PC-3 (cell line): Measurements from ENCODE around the gene NTHL1. TPM values are rescaled to one million over a fixed set of nuclear protein-coding genes. Genes with fewer than 3 reads are reported as not detected.
A peak's percentile ranks its signal among the peaks of the same experiment; 100 is the strongest.

ENCODE experiments used
- ATAC-seq: fragments of 200-7000 bp; cut with Tn5 transposase; 2 replicates; pipeline ENCODE4 v1.9.1; 2020; ENCODE audit warnings: mild to moderate bottlenecking, moderate library complexity
- BruUV-seq: library from RNA; stranded (reverse); fragments of 400-500 nt; replicated peaks from 2 replicates; lab custom pipeline; 2021; lab: Mats Ljungman, UMichigan
- CTCF ChIA-PET: fragments of 300-600 bp; sonication (Branson Sonifier 250); formaldehyde crosslinking; loops from one replicate; lab custom pipeline; 2022; ENCODE audit warnings: antibody characterized with exemption; lab: Charles Lee
- POLR2A ChIA-PET: fragments of 300-600 bp; sonication (Branson Sonifier 250); formaldehyde crosslinking; loops from one replicate; lab custom pipeline; 2022; ENCODE audit warnings: antibody characterized with exemption; ENCODE audit not compliant: unreplicated experiment; lab: Charles Lee
- DNase-seq: peaks from one replicate; pipeline ENCODE4 v3.0.0-alpha.2; 2015
- H2AFZ ChIP-seq: fragments of 300-600 bp; sonication (generic); 2 replicates; pipeline ENCODE4 v1.6.0; 2016; ENCODE audit warnings: antibody characterized with exemption, low read length
- H3F3A ChIP-seq: fragments of 300-600 bp; sonication (generic); one replicate; pipeline ENCODE4 v1.6.0; 2017; ENCODE audit warnings: antibody characterized with exemption, low read length, control low read depth, mild to moderate bottlenecking; ENCODE audit not compliant: unreplicated experiment
- H3K27ac ChIP-seq: fragments of 300-600 bp; sonication (generic); 2 replicates; pipeline ENCODE4 v1.5.1; 2016; ENCODE audit warnings: mild to moderate bottlenecking, low read length
- H3K27me3 ChIP-seq: fragments of 300-600 bp; sonication (generic); 2 replicates; pipeline ENCODE4 v1.6.1; 2016; ENCODE audit warnings: low read length, mixed read lengths
- H3K36me3 ChIP-seq: fragments of 300-600 bp; sonication (generic); 2 replicates; pipeline ENCODE4 v1.6.1; 2016; ENCODE audit warnings: low read depth, mixed run types, low read length, mixed read lengths
- H3K4me1 ChIP-seq: fragments of 300-600 bp; sonication (generic); 2 replicates; pipeline ENCODE4 v1.5.1; 2016; ENCODE audit warnings: low read length; ENCODE audit not compliant: insufficient read depth
- H3K4me2 ChIP-seq: fragments of 300-600 bp; sonication (generic); 2 replicates; pipeline ENCODE4 v1.6.0; 2016; ENCODE audit warnings: low read length
- H3K4me3 ChIP-seq: fragments of 300-600 bp; sonication (generic); 2 replicates; pipeline ENCODE4 v1.5.1; 2016; ENCODE audit warnings: mild to moderate bottlenecking, low read length, mixed read lengths
- H3K79me2 ChIP-seq: fragments of 300-600 bp; sonication (generic); 2 replicates; pipeline ENCODE4 v1.6.1; 2017; ENCODE audit warnings: low read length, mixed read lengths
- H3K9ac ChIP-seq: fragments of 300-600 bp; sonication (generic); 2 replicates; pipeline ENCODE4 v1.6.0; 2016; ENCODE audit warnings: mild to moderate bottlenecking, low read length
- H3K9me2 ChIP-seq: fragments of 300-600 bp; sonication (generic); replicated peaks from 2 replicates; pipeline ENCODE4 v1.6.1; 2016; ENCODE audit warnings: mixed run types, low read length, mixed read lengths
- H3K9me3 ChIP-seq: fragments of 300-600 bp; sonication (generic); 2 replicates; pipeline ENCODE4 v1.6.1; 2016; ENCODE audit warnings: low read length, mixed read lengths
- H4K20me1 ChIP-seq: fragments of 300-600 bp; sonication (generic); 2 replicates; pipeline ENCODE4 v1.6.1; 2016; ENCODE audit warnings: low read length, mixed read lengths
- CTCF ChIP-seq: fragments of 300-600 bp; sonication (generic); conservative IDR thresholded peaks from 2 replicates; pipeline ENCODE4 v1.5.1; 2017; ENCODE audit warnings: antibody characterized with exemption, low read depth, mild to moderate bottlenecking, low read length
- EZH2phosphoT487 ChIP-seq: fragments of 300-600 bp; sonication (generic); IDR thresholded peaks from 2 replicates; pipeline ENCODE4 v1.6.1; 2018; ENCODE audit warnings: mild to moderate bottlenecking, antibody characterized with exemption, low read length, borderline replicate concordance
- intact Hi-C: fragments of 100-400 bp; cut with micrococcal nuclease; formaldehyde crosslinking; loops from 2 replicates; pipeline ENCODE4 v1.9.0; 2023
- total RNA-seq: library from RNA; depleted of rRNA; stranded (reverse); fragments of >200 nt; gene quantifications from 2 replicates; pipeline ENCODE4 v1.2.3, GENCODE V29; 2014

Gene NTHL1
- total RNA-seq, 1 experiment from 2014 or later, result 90.1 TPM

- no peak for TF ChIP-seq CTCF
- Histone ChIP-seq H3K9me2 (no peaks in the 10 kb centered on the region), H3K27ac (peak overlapping the region; percentile 100), H3K4me2 (peak overlapping the region; percentile 52), H2AFZ (no peak overlapping the region), H3K36me3 (no peaks in the 10 kb centered on the region; the same call in 1 of the 2 replicates), H3K27me3 (no peaks in the 10 kb centered on the region), H3F3A (no peaks in the 10 kb centered on the region), H3K79me2 (peaks cover 21% of the 10 kb centered on the region), H3K9ac (peak overlapping the region; percentile 89), H3K9me3 (no peaks in the 10 kb centered on the region), H3K4me3 (no peak overlapping the region), H4K20me1 (no peaks in the 10 kb centered on the region), H3K4me1 (peaks cover 71% of the 10 kb centered on the region)
- ChIA-PET CTCF (interaction anchor here (1.0 kb wide), 1 partner anchor 17 kb away, joined by 20 read pairs; no protein-coding TSS in a partner anchor), POLR2A (no interaction called here)
- ATAC-seq, result peak; percentile 4
- BruUV-seq, result TSS peak; percentile 1
- intact Hi-C loops, result no loop called here
- peak; percentile 20 for DNase-seq
Measured at GRCh38 chr16:2040041-2040786, 7.4 kb downstream of the NTHL1 start.

- Histone ChIP-seq H4K20me1 (no peaks in the 10 kb centered on the region), H3K79me2 (peaks cover 24% of the 10 kb centered on the region), H3K27ac (peak overlapping the region; percentile 100), H3K4me2 (peak overlapping the region; percentile 52), H2AFZ (no peak overlapping the region), H3K27me3 (no peaks in the 10 kb centered on the region), H3K36me3 (no peaks in the 10 kb centered on the region; the same call in 1 of the 2 replicates), H3F3A (no peaks in the 10 kb centered on the region), H3K9ac (peak overlapping the region; percentile 89), H3K9me3 (no peaks in the 10 kb centered on the region), H3K4me3 (no peak overlapping the region), H3K4me1 (peaks cover 72% of the 10 kb centered on the region), H3K9me2 (no peaks in the 10 kb centered on the region)
- intact Hi-C loops, result no loop called here
- DNase-seq, result peak; percentile 81
- ATAC-seq, result peak; percentile 54
- TF ChIP-seq EZH2phosphoT487 (peak; percentile 89), CTCF (no peak)
- ChIA-PET CTCF (no interaction called here), POLR2A (interaction anchor here (0.5 to 0.6 kb wide), 3 partner anchors 51 to 116 kb away, joined by 3 to 5 read pairs (median 4); partner anchors contain the start of gene TRAF7)
- no TSS peak for BruUV-seq
Measured at GRCh38 chr16:2039274-2040031, 8.2 kb downstream of the NTHL1 start.
